Activated naive CD4-positive, alpha-beta T cell treated with anti-CD3 and anti-CD28 coated beads, Interleukin-2, amount 10 ng/mL, durations not matched to agents 7 days and 5 days (primary cell): ENCODE data around the gene ACTL6B.

Experiments used
- CTCF ChIA-PET: fragments of 350-600 bp; sonication (Branson Sonifier 250); formaldehyde crosslinking; loops from one replicate; lab custom pipeline; 2021; ENCODE audit warnings: antibody characterized with exemption; lab: Charles Lee
- DNase-seq: peaks from one replicate; pipeline ENCODE4 v3.0.0-alpha.2; 2020
- H3K27ac Mint-ChIP-seq: one replicate; pipeline ENCODE4 v1.8.0; 2021; ENCODE audit warnings: mild to moderate bottlenecking, moderate library complexity, mixed read lengths
- H3K27me3 Mint-ChIP-seq: one replicate; pipeline ENCODE4 v1.8.0; 2021; ENCODE audit warnings: mild to moderate bottlenecking, mixed read lengths
- H3K36me3 Mint-ChIP-seq: one replicate; pipeline ENCODE4 v1.8.0; 2021; ENCODE audit warnings: mixed read lengths
- H3K4me1 Mint-ChIP-seq: one replicate; pipeline ENCODE4 v1.8.0; 2021; ENCODE audit warnings: mixed read lengths
- H3K4me3 Mint-ChIP-seq: one replicate; pipeline ENCODE4 v1.8.0; 2021; ENCODE audit warnings: mild to moderate bottlenecking, moderate library complexity, mixed read lengths
- H3K9me3 Mint-ChIP-seq: one replicate; pipeline ENCODE4 v1.8.0; 2021; ENCODE audit warnings: mixed read lengths

The ACTL6B gene

GRCh38 chr7:100679927-100680575 is 23.8 kb upstream of the ACTL6B start:
- Mint-ChIP-seq H3K36me3 (peaks cover 40% of the 10 kb centered on the region), H3K4me3 (no peak overlapping the region), H3K9me3 (no peaks in the 10 kb centered on the region), H3K27ac (peak overlapping the region; percentile 22), H3K27me3 (no peaks in the 10 kb centered on the region), H3K4me1 (peaks cover 48% of the 10 kb centered on the region)
- DNase-seq: no peak
- CTCF ChIA-PET: interaction anchor here (1.1 to 4.9 kb wide), 3 partner anchors 11 to 46 kb away, joined by 4 to 29 read pairs (median 4); partner anchors contain the start of gene POP7

GRCh38 chr7:100679129-100679926 is 23.1 kb upstream of the ACTL6B start:
- peaks cover 40% of the 10 kb centered on the region for H3K36me3 Mint-ChIP-seq
- no peaks in the 10 kb centered on the region for H3K9me3 Mint-ChIP-seq
- peaks cover 2% of the 10 kb centered on the region for H3K27me3 Mint-ChIP-seq
- H3K4me3 Mint-ChIP-seq: no peak overlapping the region
- H3K4me1 Mint-ChIP-seq: peaks cover 48% of the 10 kb centered on the region
- CTCF ChIA-PET: interaction anchor here (4.9 to 5.2 kb wide), 2 partner anchors 12 to 13 kb away, joined by 23 to 29 read pairs; no protein-coding TSS in a partner anchor
- DNase-seq: no peak
- H3K27ac Mint-ChIP-seq: no peak overlapping the region

GRCh38 chr7:100678291-100678984 is 22.2 kb upstream of the ACTL6B start:
- Mint-ChIP-seq H3K36me3 (peaks cover 40% of the 10 kb centered on the region), H3K9me3 (no peaks in the 10 kb centered on the region), H3K27me3 (peaks cover 6% of the 10 kb centered on the region), H3K27ac (peak overlapping the region; percentile 52), H3K4me1 (peaks cover 48% of the 10 kb centered on the region), H3K4me3 (no peak overlapping the region)
- CTCF ChIA-PET: interaction anchor here (1.0 to 5.2 kb wide), 2 partner anchors 14 to 27 kb away, joined by 4 to 23 read pairs; partner anchors contain the start of gene POP7
- no peak for DNase-seq

- no peaks in the 10 kb centered on the region for H3K9me3 Mint-ChIP-seq
- H3K27me3 Mint-ChIP-seq: peaks cover 11% of the 10 kb centered on the region
- H3K27ac Mint-ChIP-seq: peak overlapping the region; percentile 62
- CTCF ChIA-PET: interaction anchor here (0.6 to 5.2 kb wide), 3 partner anchors 14 to 69 kb away, joined by 4 to 23 read pairs (median 6); partner anchors contain the start of gene POP7
- H3K4me1 Mint-ChIP-seq: peaks cover 52% of the 10 kb centered on the region
- peak overlapping the region; percentile 89 for H3K4me3 Mint-ChIP-seq
- no peak for DNase-seq
- H3K36me3 Mint-ChIP-seq: peaks cover 38% of the 10 kb centered on the region
Measured at GRCh38 chr7:100677308-100678267, 21.3 kb upstream of the ACTL6B start.

- CTCF ChIA-PET: interaction anchor here (0.6 to 5.2 kb wide), 3 partner anchors 15 to 93 kb away, joined by 3 to 23 read pairs (median 6); no protein-coding TSS in a partner anchor
- DNase-seq: no peak
- H3K27me3 Mint-ChIP-seq: peaks cover 11% of the 10 kb centered on the region
- H3K27ac Mint-ChIP-seq: peak overlapping the region; percentile 83
- H3K9me3 Mint-ChIP-seq: no peaks in the 10 kb centered on the region
- H3K36me3 Mint-ChIP-seq: peaks cover 37% of the 10 kb centered on the region
- H3K4me3 Mint-ChIP-seq: peak overlapping the region; percentile 89
- peaks cover 53% of the 10 kb centered on the region for H3K4me1 Mint-ChIP-seq
Measured at GRCh38 chr7:100676501-100677306, 20.5 kb upstream of the ACTL6B start.

- H3K9me3 Mint-ChIP-seq: no peaks in the 10 kb centered on the region
- H3K27me3 Mint-ChIP-seq: peaks cover 18% of the 10 kb centered on the region
- H3K4me3 Mint-ChIP-seq: peak overlapping the region; percentile 89
- peak overlapping the region; percentile 89 for H3K27ac Mint-ChIP-seq
- CTCF ChIA-PET: interaction anchor here (5.2 kb wide), 1 partner anchor 16 kb away, joined by 23 read pairs; no protein-coding TSS in a partner anchor
- H3K36me3 Mint-ChIP-seq: peaks cover 34% of the 10 kb centered on the region
- DNase-seq: peak; percentile 92
- H3K4me1 Mint-ChIP-seq: peaks cover 44% of the 10 kb centered on the region
Measured at GRCh38 chr7:100675581-100676350, 19.5 kb upstream of the ACTL6B start.

- Mint-ChIP-seq H3K4me1 (peaks cover 37% of the 10 kb centered on the region), H3K27me3 (peaks cover 18% of the 10 kb centered on the region), H3K4me3 (peak overlapping the region; percentile 97), H3K9me3 (no peaks in the 10 kb centered on the region), H3K27ac (peak overlapping the region; percentile 95), H3K36me3 (peaks cover 31% of the 10 kb centered on the region)
- CTCF ChIA-PET: interaction anchor here (0.9 to 5.2 kb wide), 3 partner anchors 17 to 63 kb away, joined by 3 to 23 read pairs (median 3); partner anchors contain the start of gene MOSPD3
- DNase-seq: no peak
Measured at GRCh38 chr7:100675105-100675451, 18.8 kb upstream of the ACTL6B start.

GRCh38 chr7:100674411-100675104 is 18.3 kb upstream of the ACTL6B start:
- Mint-ChIP-seq H3K4me3 (peak overlapping the region; percentile 97), H3K36me3 (peaks cover 30% of the 10 kb centered on the region), H3K27ac (peak overlapping the region; percentile 95), H3K4me1 (peaks cover 32% of the 10 kb centered on the region), H3K9me3 (no peaks in the 10 kb centered on the region), H3K27me3 (peaks cover 21% of the 10 kb centered on the region)
- no peak for DNase-seq
- CTCF ChIA-PET: interaction anchor here (0.9 to 5.2 kb wide), 3 partner anchors 17 to 63 kb away, joined by 3 to 23 read pairs (median 3); partner anchors contain the start of gene MOSPD3

- peaks cover 29% of the 10 kb centered on the region for H3K4me1 Mint-ChIP-seq
- CTCF ChIA-PET: interaction anchor here (1.5 to 5.2 kb wide), 2 partner anchors 18 to 62 kb away, joined by 3 to 23 read pairs; partner anchors contain the start of gene MOSPD3
- H3K4me3 Mint-ChIP-seq: peak overlapping the region; percentile 97
Measured at GRCh38 chr7:100673942-100674410, 17.7 kb upstream of the ACTL6B start.

GRCh38 chr7:100673302-100673941 is 17.2 kb upstream of the ACTL6B start, which contains the start of gene GNB2:
GNB2 (plus strand) TSS chr7:100673740; CDS start chr7:100676266, 2,526 bp downstream.
- Mint-ChIP-seq H3K36me3 (peaks cover 24% of the 10 kb centered on the region), H3K27ac (peak within 1 kb of the TSS; percentile 95), H3K27me3 (peaks cover 27% of the 10 kb centered on the region), H3K9me3 (no peaks in the 10 kb centered on the region), H3K4me3 (peak within 1 kb of the TSS; percentile 97), H3K4me1 (peaks cover 27% of the 10 kb centered on the region)
- DNase-seq: peak; percentile 99
- CTCF ChIA-PET: interaction anchor here (0.6 kb wide), 1 partner anchor 113 kb away, joined by 3 read pairs; no protein-coding TSS in a partner anchor

More at GRCh38 chr7:100673942-100674410, 17.7 kb upstream of the ACTL6B start:
- no peaks in the 10 kb centered on the region for H3K9me3 Mint-ChIP-seq
- H3K27me3 Mint-ChIP-seq: peaks cover 27% of the 10 kb centered on the region
- DNase-seq: peak; percentile 65
- H3K36me3 Mint-ChIP-seq: peaks cover 26% of the 10 kb centered on the region
- peak overlapping the region; percentile 95 for H3K27ac Mint-ChIP-seq
